Heart left ventricle (tissue), 13 donors: ENCODE data around the gene CTXN1.

Source experiments
- CTCF ChIP-seq, 12 donors: fragments of 200-600 bp; sonication (generic) in 4 of 12; IDR thresholded peaks; one replicate each; pipeline versions ENCODE4 v1.5.0 to v1.8.0; 2018 to 2022; ENCODE audit warnings: antibody characterized with exemption in 12 of 12, mild to moderate bottlenecking in 5 of 12
- POLR2A ChIP-seq, 2 donors: fragments of 450-650 bp; IDR thresholded peaks; one replicate each; pipeline ENCODE4 v1.6.1; 2017; ENCODE audit warnings: antibody characterized with exemption in 2 of 2, mild to moderate bottlenecking in 2 of 2, moderate library complexity in 2 of 2
- donor health status: ischemic (EF 13 %, LVEDD 7.1; RV severe dilation, severe dysfunction).
- donor health status: DM: no; HTN: yes; CAD: no.
- donor health status: DM: no; HTN: no; CAD: no.
- donor health status: ischemic (EF 25% LVEDD 6.9; RV normal size, moderate dysfunction).
- donor health status: ischemic (EF 25% LVEDD 5.7; RV mildly dilated, moderate dysfunction).
- donor health status: ischemic (EF 35%, LVEDD 5.7; RV mildly dilated, moderate dysfunction).
- donor health status: nonischemic (EF 11% LVEDD 7.7; RV severe dilation, severe dysfunction).
- donor health status: DM: yes; HTN: yes; CAD: no.
- donor health status: PGD.
- donor health status: ischemic (EF 29% LVEDD 5.4; RV normal size, mild dysfunction).
- donor health status: nonischemic (EF 23%, LVEDD 6.1; RV moderate dilation, normal function).

GRCh38 chr19:7924241-7924640 lies 1.7 kb downstream of the CTXN1 start:
- no peak for TF ChIP-seq POLR2A (IDR thresholded peaks at IDR 0.05)
- no peak for TF ChIP-seq CTCF (IDR thresholded peaks at IDR 0.05)
